Measurements from ENCODE around the gene SNX30. TPM values are rescaled to one million over a fixed set of nuclear protein-coding genes. Genes with fewer than 3 reads are reported as not detected.
"Not testable (repeated sequence)": the region's sequence is repeated elsewhere in the genome, so short reads cannot be mapped to it uniquely, and the experiment has no call there.

Gene SNX30, protein sequence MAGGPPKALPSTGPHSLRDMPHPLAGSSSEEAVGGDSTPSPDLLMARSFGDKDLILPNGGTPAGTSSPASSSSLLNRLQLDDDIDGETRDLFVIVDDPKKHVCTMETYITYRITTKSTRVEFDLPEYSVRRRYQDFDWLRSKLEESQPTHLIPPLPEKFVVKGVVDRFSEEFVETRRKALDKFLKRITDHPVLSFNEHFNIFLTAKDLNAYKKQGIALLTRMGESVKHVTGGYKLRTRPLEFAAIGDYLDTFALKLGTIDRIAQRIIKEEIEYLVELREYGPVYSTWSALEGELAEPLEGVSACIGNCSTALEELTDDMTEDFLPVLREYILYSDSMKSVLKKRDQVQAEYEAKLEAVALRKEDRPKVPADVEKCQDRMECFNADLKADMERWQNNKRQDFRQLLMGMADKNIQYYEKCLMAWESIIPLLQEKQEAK
- 9.7 and 18.0 TPM in 2 replicates for total RNA-seq (2014; rRNA removed; shearing (Covaris generic))

GRCh38 chr9:112750016-112750763 lies at the start of gene SNX30:
Gene SNX30 (plus strand): TSS chr9:112750760. CDS start chr9:112751002, 242 bp downstream.
- peak within 1 kb of the TSS; percentile 83 for H3K4me3 ChIP-seq (ENCODE audit: insufficient read depth, low read depth, low read length)
- peaks cover 4% of the 10 kb centered on the region; the same call in 1 of the 2 replicates for H3K27me3 ChIP-seq (ENCODE audit: control insufficient read depth, insufficient read depth, low read length)
- DNase-seq: peak; percentile 98
- H3K36me3 ChIP-seq (replicated peaks; ENCODE audit: control insufficient read depth, insufficient read depth, low read length): no peaks in the 10 kb centered on the region

DNA sequence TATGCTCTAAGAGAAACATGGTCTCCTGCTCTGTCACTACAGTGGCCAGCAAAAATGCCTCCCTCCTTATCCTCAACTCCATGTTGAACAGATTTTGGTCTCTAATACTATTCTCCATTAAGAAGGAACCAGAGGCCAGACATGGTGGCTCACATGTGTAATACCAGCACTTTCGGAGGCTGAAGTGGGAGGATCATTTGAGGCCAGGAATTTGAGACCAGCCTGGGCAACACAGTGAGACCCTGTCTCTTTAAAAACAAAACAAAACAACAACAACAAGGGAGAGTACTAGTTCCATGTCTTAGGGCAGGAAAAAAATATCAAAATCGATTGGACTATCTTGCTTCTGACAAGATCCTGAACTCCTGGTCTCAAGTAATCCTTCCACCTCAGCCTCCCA lies 47.3 kb upstream of the SNX30 start:
- no peaks in the 10 kb centered on the region for H3K36me3 ChIP-seq (replicated peaks; ENCODE audit: control insufficient read depth, insufficient read depth, low read length)
- H3K4me3 ChIP-seq (ENCODE audit: insufficient read depth, low read depth, low read length): no peak overlapping the region
- H3K27me3 ChIP-seq (ENCODE audit: control insufficient read depth, insufficient read depth, low read length): no peaks in the 10 kb centered on the region
- DNase-seq: no peak

GRCh38 chr9:112705768-112706427 lies 44.7 kb upstream of the SNX30 start:
- peak; percentile 44 for DNase-seq

GRCh38 chr9:112711050-112711689 lies 39.4 kb upstream of the SNX30 start:
- Histone ChIP-seq H3K27me3 (ENCODE audit: control insufficient read depth, insufficient read depth, low read length) (no peaks in the 10 kb centered on the region), H3K4me3 (ENCODE audit: insufficient read depth, low read depth, low read length) (no peak overlapping the region)
- DNase-seq: peak; percentile 21

More at GRCh38 chr9:112705768-112706427, 44.7 kb upstream of the SNX30 start:
- H3K4me3 ChIP-seq (ENCODE audit: insufficient read depth, low read depth, low read length): no peak overlapping the region
- no peaks in the 10 kb centered on the region for H3K27me3 ChIP-seq (ENCODE audit: control insufficient read depth, insufficient read depth, low read length)
- no peaks in the 10 kb centered on the region for H3K36me3 ChIP-seq (replicated peaks; ENCODE audit: control insufficient read depth, insufficient read depth, low read length)

DNA sequence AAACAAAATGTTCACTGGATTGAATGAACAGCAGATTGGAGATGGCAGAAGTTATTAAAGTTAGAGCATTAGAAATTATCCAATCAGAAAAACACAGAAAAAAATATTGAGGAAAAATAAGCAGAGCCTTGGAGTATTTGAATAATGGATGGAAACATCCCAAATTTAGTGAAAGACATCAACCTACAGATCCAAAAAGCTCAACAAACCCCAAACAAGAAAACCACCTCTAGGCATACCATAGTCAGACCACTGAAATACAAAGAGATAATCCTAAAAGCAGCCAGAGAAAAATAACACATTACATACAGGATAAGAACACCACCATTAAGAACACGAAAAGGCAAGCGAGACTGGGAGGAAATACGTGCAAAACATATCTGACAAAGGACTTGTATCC lies 37.9 kb upstream of the SNX30 start:
- Histone ChIP-seq H3K36me3 (replicated peaks; ENCODE audit: control insufficient read depth, insufficient read depth, low read length) (no peaks in the 10 kb centered on the region), H3K27me3 (ENCODE audit: control insufficient read depth, insufficient read depth, low read length) (no peaks in the 10 kb centered on the region), H3K4me3 (ENCODE audit: insufficient read depth, low read depth, low read length) (no peak overlapping the region)
- no peak for DNase-seq

More at GRCh38 chr9:112711050-112711689, 39.4 kb upstream of the SNX30 start:
- no peaks in the 10 kb centered on the region for H3K36me3 ChIP-seq (replicated peaks; ENCODE audit: control insufficient read depth, insufficient read depth, low read length)

- peak within 1 kb of the TSS; percentile 75 for H3K4me3 ChIP-seq (ENCODE audit: insufficient read depth, low read depth, low read length)
- peak; percentile 96 for DNase-seq
- H3K36me3 ChIP-seq (replicated peaks; ENCODE audit: control insufficient read depth, insufficient read depth, low read length): no peaks in the 10 kb centered on the region
- H3K27me3 ChIP-seq (ENCODE audit: control insufficient read depth, insufficient read depth, low read length): no peaks in the 10 kb centered on the region
Observed at GRCh38 chr9:112717661-112718331, 32.8 kb upstream of the SNX30 start, which contains the start of gene INIP. Gene INIP (minus strand): TSS chr9:112718117. CDS start chr9:112716485, 1,632 bp downstream.

DNA sequence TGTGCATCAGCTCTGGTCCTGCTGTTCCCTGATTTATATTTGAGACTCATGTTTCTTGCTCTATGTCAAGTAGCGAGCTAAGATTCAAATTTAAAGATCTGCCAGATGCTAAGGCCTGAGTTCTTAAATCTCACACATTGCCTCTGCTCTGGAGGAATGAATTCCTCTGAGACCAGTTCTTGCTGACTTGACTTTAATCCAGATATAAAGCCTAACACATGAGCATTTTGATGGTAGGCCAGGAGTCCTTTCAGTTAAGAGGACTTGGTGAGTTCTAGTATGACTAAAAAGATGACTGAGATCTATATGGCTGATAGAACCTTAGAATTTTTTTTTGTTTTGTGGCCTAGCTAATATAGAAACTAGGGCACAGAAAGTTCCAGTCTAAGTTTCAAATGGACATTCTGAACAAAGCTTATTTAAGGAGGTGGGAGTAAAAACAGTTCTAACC lies 31.3 kb upstream of the SNX30 start:
- Histone ChIP-seq H3K36me3 (replicated peaks; ENCODE audit: control insufficient read depth, insufficient read depth, low read length) (no peaks in the 10 kb centered on the region), H3K27me3 (ENCODE audit: control insufficient read depth, insufficient read depth, low read length) (no peaks in the 10 kb centered on the region), H3K4me3 (ENCODE audit: insufficient read depth, low read depth, low read length) (no peak overlapping the region)
- DNase-seq: no peak

DNA sequence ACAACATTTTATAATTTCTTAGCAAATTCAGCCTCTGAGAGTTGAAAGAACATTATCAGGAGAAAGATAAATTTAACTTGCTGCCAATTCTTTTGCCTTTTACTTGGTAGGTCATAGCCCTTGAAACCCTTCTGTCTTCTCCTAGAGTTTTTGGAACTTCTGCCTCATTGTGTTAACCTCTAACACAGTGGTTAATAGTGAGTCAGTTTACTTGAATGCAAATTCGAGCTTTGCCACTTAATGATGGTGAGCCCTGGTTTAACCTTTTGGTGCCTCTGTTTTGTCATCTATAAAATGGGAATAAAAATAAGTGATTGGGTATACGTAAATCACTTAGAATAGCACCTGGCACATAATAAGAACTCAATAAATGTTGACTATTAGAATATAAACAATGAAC lies 30.9 kb upstream of the SNX30 start:
- Histone ChIP-seq H3K4me3 (ENCODE audit: insufficient read depth, low read depth, low read length) (no peak overlapping the region), H3K36me3 (replicated peaks; ENCODE audit: control insufficient read depth, insufficient read depth, low read length) (no peaks in the 10 kb centered on the region), H3K27me3 (ENCODE audit: control insufficient read depth, insufficient read depth, low read length) (no peaks in the 10 kb centered on the region)
- DNase-seq: no peak

DNA sequence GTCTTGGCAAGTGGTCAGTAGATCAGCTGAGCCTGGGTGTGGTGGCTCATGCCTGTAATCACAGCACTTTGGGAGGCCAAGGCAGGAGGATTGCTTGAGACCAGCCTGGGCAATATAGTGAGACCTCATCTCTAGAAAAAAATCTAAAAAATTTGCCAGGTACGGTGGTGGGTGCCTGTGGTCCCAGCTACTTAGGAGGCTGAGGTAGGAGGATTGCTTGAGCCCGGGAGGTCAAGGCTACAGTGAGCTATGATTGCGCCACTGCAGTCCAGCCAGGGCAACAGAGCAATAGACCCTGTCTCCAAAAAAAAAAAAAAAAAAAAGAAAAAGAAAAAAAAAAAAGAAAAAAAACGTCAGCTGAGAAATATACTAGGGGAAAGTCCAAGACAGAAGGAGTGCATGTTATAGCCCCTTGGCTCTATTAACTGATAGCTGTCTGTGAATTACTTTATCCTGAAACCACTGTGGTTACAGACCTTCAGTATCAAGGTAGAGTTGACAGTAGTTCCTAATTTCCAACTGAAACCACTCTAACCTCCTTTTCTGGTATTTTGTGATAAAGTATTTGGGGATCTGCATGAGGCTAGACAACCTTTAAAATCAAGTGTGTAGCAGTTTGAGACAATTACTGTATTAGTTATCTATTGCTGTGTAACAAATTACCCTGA lies 30.3 kb upstream of the SNX30 start:
- Histone ChIP-seq H3K36me3 (replicated peaks; ENCODE audit: control insufficient read depth, insufficient read depth, low read length) (no peaks in the 10 kb centered on the region), H3K27me3 (ENCODE audit: control insufficient read depth, insufficient read depth, low read length) (no peaks in the 10 kb centered on the region), H3K4me3 (ENCODE audit: insufficient read depth, low read depth, low read length) (no peak overlapping the region)
- DNase-seq: no peak

DNA sequence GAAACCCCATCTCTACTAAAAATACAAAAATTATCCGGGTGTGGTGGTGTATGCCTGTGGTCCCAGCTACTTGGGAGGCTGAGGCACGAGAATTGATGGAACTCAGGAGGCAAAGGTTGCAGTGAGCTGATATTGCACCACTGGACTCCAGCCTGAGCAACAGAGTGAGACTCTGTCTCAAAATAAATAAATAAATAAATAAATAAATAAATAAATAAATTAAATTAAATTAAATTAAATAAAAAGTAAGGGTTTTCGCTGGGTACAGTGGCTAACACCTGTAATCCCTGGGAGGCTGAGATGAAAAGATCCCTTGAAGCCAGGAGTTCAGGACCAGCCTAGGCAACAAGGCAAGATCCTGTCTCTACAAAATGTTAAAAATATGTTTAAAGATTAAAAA lies 27.8 kb upstream of the SNX30 start:
- not testable (repeated sequence) for DNase-seq; H3K36me3 ChIP-seq (replicated peaks; ENCODE audit: control insufficient read depth, insufficient read depth, low read length); H3K27me3 ChIP-seq (ENCODE audit: control insufficient read depth, insufficient read depth, low read length); H3K4me3 ChIP-seq (ENCODE audit: insufficient read depth, low read depth, low read length)

- H3K4me3 ChIP-seq (ENCODE audit: insufficient read depth, low read depth, low read length): no peak overlapping the region
- no peaks in the 10 kb centered on the region for H3K27me3 ChIP-seq (ENCODE audit: control insufficient read depth, insufficient read depth, low read length)
- no peaks in the 10 kb centered on the region for H3K36me3 ChIP-seq (replicated peaks; ENCODE audit: control insufficient read depth, insufficient read depth, low read length)
- no peak for DNase-seq
Observed at GRCh38 chr9:112725961-112726360, 24.6 kb upstream of the SNX30 start.

GRCh38 chr9:112726428-112726827 lies 24.1 kb upstream of the SNX30 start:
- H3K27me3 ChIP-seq (ENCODE audit: control insufficient read depth, insufficient read depth, low read length): no peaks in the 10 kb centered on the region
- H3K4me3 ChIP-seq (ENCODE audit: insufficient read depth, low read depth, low read length): no peak overlapping the region
- DNase-seq: no peak
- H3K36me3 ChIP-seq (replicated peaks; ENCODE audit: control insufficient read depth, insufficient read depth, low read length): no peaks in the 10 kb centered on the region

DNA sequence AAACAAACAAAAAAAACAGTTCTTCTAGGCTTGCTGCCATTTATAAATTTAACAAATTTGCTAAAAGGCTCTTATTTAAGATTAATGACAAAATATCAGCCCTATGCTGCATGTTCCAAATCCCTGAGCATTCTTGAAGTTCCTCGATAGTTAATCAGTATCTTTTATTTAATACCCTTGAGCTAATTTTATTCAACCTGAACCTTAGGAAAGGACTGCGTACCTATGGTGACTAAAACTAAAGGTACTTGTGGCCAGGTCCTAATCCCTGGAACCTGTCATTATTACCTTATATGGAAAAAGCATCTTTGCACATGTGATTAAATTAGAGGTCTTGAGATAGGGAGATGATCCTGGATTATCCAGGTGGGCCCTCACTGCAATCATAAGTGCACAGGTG lies 22.2 kb upstream of the SNX30 start:
- no peak overlapping the region for H3K4me3 ChIP-seq (ENCODE audit: insufficient read depth, low read depth, low read length)
- no peaks in the 10 kb centered on the region for H3K27me3 ChIP-seq (ENCODE audit: control insufficient read depth, insufficient read depth, low read length)
- no peak for DNase-seq
- no peaks in the 10 kb centered on the region for H3K36me3 ChIP-seq (replicated peaks; ENCODE audit: control insufficient read depth, insufficient read depth, low read length)

Data from H7 (cell line).